ENCODE results near the gene TMIE. TPM values are rescaled to one million over a fixed set of nuclear protein-coding genes. Genes with fewer than 3 reads are reported as not detected.

TMIE gene
- total and polyA plus RNA-seq, 9 of the 15 experiments (the other 6 are each of a cell fraction or from before 2014, with no cell fraction given) = not detected

DNA sequence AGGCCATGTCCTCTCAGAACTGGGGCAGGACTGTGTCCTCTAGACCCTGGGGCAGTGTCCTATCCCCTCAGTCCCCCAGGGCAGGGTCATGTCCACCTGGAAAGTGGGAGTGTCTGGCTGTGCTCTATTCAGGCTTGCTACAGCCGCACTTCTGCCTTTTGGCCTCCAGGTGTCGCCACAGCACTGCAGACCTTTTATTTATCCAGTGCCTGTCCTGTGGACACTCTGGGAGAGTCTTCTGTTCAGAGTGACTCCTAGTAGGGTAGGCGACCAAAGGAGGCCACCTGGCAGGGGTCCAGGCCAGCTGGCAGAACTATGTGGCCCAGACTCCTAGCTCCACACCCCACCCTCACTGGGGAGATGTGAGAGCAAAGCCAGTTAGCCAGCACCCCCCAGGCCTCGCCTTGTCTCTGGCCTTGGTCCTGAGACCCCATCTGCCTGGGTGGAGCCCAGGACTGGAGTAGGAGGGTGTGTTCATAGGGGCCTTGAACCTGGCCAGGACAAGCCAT lies 3.9 kb downstream of the TMIE start:
- ATAC-seq (peak; percentile 95), DNase-seq (ENCODE audit: extremely low read depth in 1 of 4, low spot score in 3 of 4) (peak; percentile 77 to 85 (median 82)), FAIRE-seq (peak; percentile 98)
- Histone ChIP-seq H3K27ac (ENCODE audit: extremely low read depth, low read depth, low read length) (no peak overlapping the region), H2AFZ (ENCODE audit: low read depth, low read length) (no peak overlapping the region), H3K36me3 (ENCODE audit: control insufficient read depth, insufficient read depth, low read length) (no peaks in the 10 kb centered on the region), H3K9ac (ENCODE audit: insufficient read depth in 1 of 2, low read depth in 2 of 2, low read length in 2 of 2) (no peak overlapping the region), H3K9me3 (replicated peaks; ENCODE audit: control insufficient read depth, insufficient read depth, low read depth, low read length) (no peaks in the 10 kb centered on the region), H3K79me2 (ENCODE audit: control insufficient read depth, insufficient read depth, low read length) (no peaks in the 10 kb centered on the region), H3K4me3 (no peak overlapping the region), H4K20me1 (replicated peaks; ENCODE audit: control insufficient read depth, insufficient read depth, low read length) (peaks cover 38% of the 10 kb centered on the region), H3K4me1 (replicated peaks in 1 of 2; ENCODE audit: control insufficient read depth in 2 of 2, insufficient read depth in 2 of 2, low read length in 2 of 2) (peaks cover 0 to 8% of the 10 kb centered on the region in 2 experiments; a peak in 2 of 5 replicates), H3K9me1 (ENCODE audit: control insufficient read depth, insufficient read depth, low read length) (no peaks in the 10 kb centered on the region), H3K4me2 (ENCODE audit: insufficient read depth, low read length) (no peak overlapping the region), H3K27me3 (ENCODE audit: control insufficient read depth in 2 of 2, insufficient read depth in 2 of 2, low read length in 2 of 2) (peaks cover 4 to 54% of the 10 kb centered on the region in 2 experiments; a peak in 4 of 5 replicates)
- 7% methylated on average over 4 of the region's 4 CpGs for WGBS (ENCODE audit: insufficient coverage, low coverage, missing lambda C conversion rate)
- intact Hi-C loops (cut with micrococcal nuclease) = loop anchor here (1.0 to 10.0 kb wide), 5 partner anchors 138 to 670 kb away; no protein-coding TSS in a partner anchor
- in situ Hi-C loops (cut with MboI) = no loop called here
- ChIA-PET CTCF (ENCODE audit: low intra/inter-chr PET ratio) (interaction anchor here (1.1 to 2.6 kb wide), 6 partner anchors 162 to 666 kb away, joined by 3 to 27 read pairs (median 6); no protein-coding TSS in a partner anchor), POLR2A (no interaction called here)
- BruUV-seq (replicated peaks) = no TSS peak
- TF ChIP-seq RB1 (IDR thresholded peaks at IDR 0.05; ENCODE audit: low read depth) (0 out of 2 replicates have a peak, but pooled peaks have one; percentile 61), LCOR (CRISPR knock-in tag; IDR thresholded peaks at IDR 0.05) (peak; percentile 39; the same call in 1 of the 2 replicates), CHD1 (IDR thresholded peaks at IDR 0.05; ENCODE audit: low read length) (no peak), FOXJ2 (tag; IDR thresholded peaks at IDR 0.05) (no peak), HSF4 (CRISPR knock-in tag; IDR thresholded peaks at IDR 0.05; ENCODE audit: borderline replicate concordance) (no peak), DIDO1 (tag; IDR thresholded peaks at IDR 0.05; ENCODE audit: low read depth) (no peak), ZNF79 (CRISPR knock-in tag; IDR thresholded peaks at IDR 0.05; ENCODE audit: low read depth) (no peak), ZNF77 (CRISPR knock-in tag; IDR thresholded peaks at IDR 0.05) (no peak), ZFX (CRISPR knock-in tag; IDR thresholded peaks at IDR 0.05) (no peak), ZNF584 (CRISPR knock-in tag; IDR thresholded peaks at IDR 0.05; ENCODE audit: low read depth) (no peak), CREB1 (IDR thresholded peaks at IDR 0.05) (no peak), CREB1 (CRISPR knock-in tag; IDR thresholded peaks at IDR 0.05) (no peak; the same call in 1 of the 2 replicates)
- TF ChIP-seq, protein P1, sequence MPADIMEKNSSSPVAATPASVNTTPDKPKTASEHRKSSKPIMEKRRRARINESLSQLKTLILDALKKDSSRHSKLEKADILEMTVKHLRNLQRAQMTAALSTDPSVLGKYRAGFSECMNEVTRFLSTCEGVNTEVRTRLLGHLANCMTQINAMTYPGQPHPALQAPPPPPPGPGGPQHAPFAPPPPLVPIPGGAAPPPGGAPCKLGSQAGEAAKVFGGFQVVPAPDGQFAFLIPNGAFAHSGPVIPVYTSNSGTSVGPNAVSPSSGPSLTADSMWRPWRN (IDR thresholded peaks at IDR 0.05; ENCODE audit: low read depth) = no peak
- TF ChIP-seq, protein P2, sequence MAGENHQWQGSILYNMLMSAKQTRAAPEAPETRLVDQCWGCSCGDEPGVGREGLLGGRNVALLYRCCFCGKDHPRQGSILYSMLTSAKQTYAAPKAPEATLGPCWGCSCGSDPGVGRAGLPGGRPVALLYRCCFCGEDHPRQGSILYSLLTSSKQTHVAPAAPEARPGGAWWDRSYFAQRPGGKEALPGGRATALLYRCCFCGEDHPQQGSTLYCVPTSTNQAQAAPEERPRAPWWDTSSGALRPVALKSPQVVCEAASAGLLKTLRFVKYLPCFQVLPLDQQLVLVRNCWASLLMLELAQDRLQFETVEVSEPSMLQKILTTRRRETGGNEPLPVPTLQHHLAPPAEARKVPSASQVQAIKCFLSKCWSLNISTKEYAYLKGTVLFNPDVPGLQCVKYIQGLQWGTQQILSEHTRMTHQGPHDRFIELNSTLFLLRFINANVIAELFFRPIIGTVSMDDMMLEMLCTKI (IDR thresholded peaks at IDR 0.05; ENCODE audit: partially characterized antibody) = no peak
- TF ChIP-seq, protein P3, sequence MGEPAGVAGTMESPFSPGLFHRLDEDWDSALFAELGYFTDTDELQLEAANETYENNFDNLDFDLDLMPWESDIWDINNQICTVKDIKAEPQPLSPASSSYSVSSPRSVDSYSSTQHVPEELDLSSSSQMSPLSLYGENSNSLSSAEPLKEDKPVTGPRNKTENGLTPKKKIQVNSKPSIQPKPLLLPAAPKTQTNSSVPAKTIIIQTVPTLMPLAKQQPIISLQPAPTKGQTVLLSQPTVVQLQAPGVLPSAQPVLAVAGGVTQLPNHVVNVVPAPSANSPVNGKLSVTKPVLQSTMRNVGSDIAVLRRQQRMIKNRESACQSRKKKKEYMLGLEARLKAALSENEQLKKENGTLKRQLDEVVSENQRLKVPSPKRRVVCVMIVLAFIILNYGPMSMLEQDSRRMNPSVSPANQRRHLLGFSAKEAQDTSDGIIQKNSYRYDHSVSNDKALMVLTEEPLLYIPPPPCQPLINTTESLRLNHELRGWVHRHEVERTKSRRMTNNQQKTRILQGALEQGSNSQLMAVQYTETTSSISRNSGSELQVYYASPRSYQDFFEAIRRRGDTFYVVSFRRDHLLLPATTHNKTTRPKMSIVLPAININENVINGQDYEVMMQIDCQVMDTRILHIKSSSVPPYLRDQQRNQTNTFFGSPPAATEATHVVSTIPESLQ (CRISPR knock-in tag; IDR thresholded peaks at IDR 0.05) = 0 out of 2 replicates have a peak, but pooled peaks have one; percentile 39
- TF ChIP-seq, protein P4, sequence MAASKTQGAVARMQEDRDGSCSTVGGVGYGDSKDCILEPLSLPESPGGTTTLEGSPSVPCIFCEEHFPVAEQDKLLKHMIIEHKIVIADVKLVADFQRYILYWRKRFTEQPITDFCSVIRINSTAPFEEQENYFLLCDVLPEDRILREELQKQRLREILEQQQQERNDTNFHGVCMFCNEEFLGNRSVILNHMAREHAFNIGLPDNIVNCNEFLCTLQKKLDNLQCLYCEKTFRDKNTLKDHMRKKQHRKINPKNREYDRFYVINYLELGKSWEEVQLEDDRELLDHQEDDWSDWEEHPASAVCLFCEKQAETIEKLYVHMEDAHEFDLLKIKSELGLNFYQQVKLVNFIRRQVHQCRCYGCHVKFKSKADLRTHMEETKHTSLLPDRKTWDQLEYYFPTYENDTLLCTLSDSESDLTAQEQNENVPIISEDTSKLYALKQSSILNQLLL (CRISPR knock-in tag; IDR thresholded peaks at IDR 0.05; ENCODE audit: borderline replicate concordance) = no peak

All from K562 (cell line).